ENCODE results near the gene MPO. TPM values are rescaled to one million over a fixed set of nuclear protein-coding genes. Genes with fewer than 3 reads are reported as not detected.

MPO gene
- total RNA-seq, 1 experiment from 2014 or later = not detected

GRCh38 chr17:58301504-58302150, 20.9 kb upstream of the MPO start:
- Histone ChIP-seq H3K4ac (ENCODE audit: low read depth, low read length) (no peak overlapping the region), H2BK5ac (ENCODE audit: insufficient read length, low read length) (no peak overlapping the region), H3K23ac (ENCODE audit: insufficient read length, low read depth, low read length) (no peak overlapping the region), H2BK20ac (ENCODE audit: low read depth, low read length, poor library complexity, severe bottlenecking) (no peak overlapping the region), H3K14ac (ENCODE audit: insufficient read depth, low read length) (no peak overlapping the region), H2BK120ac (ENCODE audit: low read depth, low read length, poor library complexity, severe bottlenecking) (no peak overlapping the region), H3K9ac (ENCODE audit: extremely low read depth, insufficient read length, low read length) (no peak overlapping the region), H2AK5ac (ENCODE audit: insufficient read length, low read length) (no peak overlapping the region), H3T11ph (ENCODE audit: low read length) (no peak overlapping the region), H2BK12ac (ENCODE audit: insufficient read length, low read depth, low read length) (no peak overlapping the region), H4K8ac (replicated peaks; ENCODE audit: insufficient read length, low read depth, low read length) (no peak overlapping the region), H3K9me3 (ENCODE audit: control insufficient read depth, low read depth, low read length) (no peaks in the 10 kb centered on the region), H3K4me1 (ENCODE audit: insufficient read depth, low read length) (no peaks in the 10 kb centered on the region), H3K79me2 (ENCODE audit: insufficient read depth, low read length) (no peaks in the 10 kb centered on the region), H2BK15ac (ENCODE audit: low read depth, low read length) (no peak overlapping the region), H4K20me1 (ENCODE audit: control insufficient read depth, insufficient read depth, insufficient read length) (no peaks in the 10 kb centered on the region), H3K79me1 (ENCODE audit: insufficient read depth, low read depth, low read length, poor library complexity, severe bottlenecking) (no peaks in the 10 kb centered on the region), H4K91ac (ENCODE audit: insufficient read length, low read depth, low read length) (no peak overlapping the region), H3K4me2 (ENCODE audit: insufficient read depth, insufficient read length, low read length) (no peak overlapping the region), H3K23me2 (ENCODE audit: insufficient read length, low read depth, low read length, poor library complexity, severe bottlenecking) (no peaks in the 10 kb centered on the region), H3K27me3 (ENCODE audit: insufficient read depth, low read length) (no peaks in the 10 kb centered on the region), H2AFZ (ENCODE audit: low read length) (no peak overlapping the region), H3K27ac (ENCODE audit: insufficient read length, low read depth, low read length) (no peak overlapping the region), H4K5ac (ENCODE audit: insufficient read length, low read depth, low read length) (no peak overlapping the region), H3K56ac (ENCODE audit: insufficient read length, low read depth, low read length) (no peak overlapping the region), H3K18ac (ENCODE audit: insufficient read length, low read depth, low read length) (no peak overlapping the region)
- H3K4me3 Mint-ChIP-seq = no peak overlapping the region
- H3K27me3 Mint-ChIP-seq (ENCODE audit: low read depth) = peaks cover 5% of the 10 kb centered on the region
- WGBS (ENCODE audit: extremely low coverage, insufficient read length, low lambda C conversion rate) = no CpG with 5 or more reads among the region's 16 CpGs
- H3K9me3 Mint-ChIP-seq = no peaks in the 10 kb centered on the region
- TF ChIP-seq CTCF (conservative IDR thresholded peaks at IDR 0.05) = no peak
- no peak for DNase-seq
- no peak overlapping the region for H3K27ac Mint-ChIP-seq
- peaks cover 5 to 29% of the 10 kb centered on the region in 2 experiments for H3K4me1 Mint-ChIP-seq
- no peaks in the 10 kb centered on the region for H3K36me3 Mint-ChIP-seq (ENCODE audit: insufficient read depth in 1 of 3, low read depth in 3 of 3)
